Spleen (tissue), 11 donors: ENCODE measurements around the gene SPNS2. TPM values are rescaled to one million over a fixed set of nuclear protein-coding genes. Genes with fewer than 3 reads are reported as not detected.

ENCODE experiments used
- DNase-seq: peaks from one replicate; pipeline ENCODE4 v3.0.0-alpha.2; 2020
- H3K27ac ChIP-seq, 8 donors: fragments of 200-600 bp; sonication (generic) in 7 of 8; 1 replicate in 4 of 8; 2 replicates in 4 of 8; pipeline versions ENCODE4 v1.5.0 to v1.8.0; 2016 to 2021; ENCODE audit warnings: inconsistent platforms in 4 of 8, mild to moderate bottlenecking in 4 of 8, moderate library complexity in 1 of 8
- H3K27me3 ChIP-seq, 7 donors: fragments of 200-600 bp; sonication (generic) in 6 of 7; replicated peaks in 1 of 7; 1 replicate in 4 of 7; 2 replicates in 3 of 7; pipeline versions ENCODE4 v1.5.0 to v1.8.0; 2016 to 2021; ENCODE audit warnings: inconsistent platforms in 3 of 7, mild to moderate bottlenecking in 1 of 7
- H3K36me3 ChIP-seq, 6 donors: fragments of 200-600 bp; sonication (generic) in 5 of 6; 1 replicate in 4 of 6; 2 replicates in 2 of 6; pipeline versions ENCODE4 v1.5.0 to v1.8.0; 2016 to 2021; ENCODE audit warnings: inconsistent platforms in 2 of 6
- H3K4me1 ChIP-seq, 6 donors: fragments of 200-600 bp; sonication (generic) in 5 of 6; 1 replicate in 3 of 6; 2 replicates in 3 of 6; pipeline versions ENCODE4 v1.5.0 to v1.8.0; 2016 to 2021; ENCODE audit warnings: inconsistent platforms in 3 of 6
- H3K4me3 ChIP-seq, 8 donors: fragments of 200-600 bp; sonication (generic) in 7 of 8; 1 replicate in 4 of 8; 2 replicates in 4 of 8; pipeline versions ENCODE4 v1.5.0 to v1.8.0; 2016 to 2021; ENCODE audit warnings: inconsistent platforms in 4 of 8, mild to moderate bottlenecking in 4 of 8, moderate library complexity in 2 of 8
- H3K9me3 ChIP-seq, 8 donors: fragments of 200-600 bp; sonication (generic) in 7 of 8; 1 replicate in 4 of 8; 2 replicates in 4 of 8; pipeline versions ENCODE4 v1.5.0 to v1.8.0; 2016 to 2021; ENCODE audit warnings: inconsistent platforms in 4 of 8
- CTCF ChIP-seq, 11 experiments: fragments of 200-600 bp in 7 of 11; fragments of 450-650 bp in 4 of 11; sonication (generic) in 4 of 11; IDR thresholded peaks in 8 of 11; conservative IDR thresholded peaks in 3 of 11; 1 replicate in 7 of 11; 2 replicates in 4 of 11; pipeline versions ENCODE4 v1.4.0 to v1.8.0; 2016 to 2021; ENCODE audit warnings: antibody characterized with exemption in 11 of 11, inconsistent platforms in 4 of 11, mild to moderate bottlenecking in 1 of 11
- POLR2A ChIP-seq, 3 donors: fragments of 450-650 bp; IDR thresholded peaks; one replicate each; pipeline ENCODE4 v1.5.1; 2017; ENCODE audit warnings: antibody characterized with exemption in 3 of 3, mild to moderate bottlenecking in 1 of 3
- POLR2AphosphoS5 ChIP-seq, 3 donors: sonication (generic); formaldehyde crosslinking; IDR thresholded peaks; one replicate each; pipeline ENCODE4 v1.5.1; 2017; ENCODE audit warnings: antibody characterized with exemption in 3 of 3
- WGBS, 5 donors: extraction: QIAGEN DNeasy Blood & Tissue Kit in 3 of 5; methylation state at CpG; one replicate each; pipeline versions ENCODE4 v1.1.5 to v1.1.7; 2013 to 2018; 5-methylcytosine and 5-hydroxymethylcytosine counted together
- intact Hi-C: fragments of 100-400 bp; cut with DNase I; formaldehyde crosslinking; loops from one replicate; pipeline ENCODE4 v1.15.0; 2023; ENCODE audit warnings: low total_unique reads
- polyA plus RNA-seq, 3 donors: library from polyadenylated mRNA; stranded (reverse); fragments of 200-250 nt; gene quantifications; one replicate each; pipeline ENCODE4 v1.2.1, GENCODE V29; 2013
- total RNA-seq, 7 donors: library from RNA; depleted of rRNA in 3 of 7; stranded (reverse); fragments of >200 nt in 3 of 7; fragmentation: NEBNext Ultra II Directional in 4 of 7; extraction: Animal tissue kit (Norgen Biotek cat#: 25700) in 4 of 7; gene quantifications; one replicate each; pipeline versions ENCODE4 v1.1.0 to v1.2.1, GENCODE V29; 2016 to 2021
- donor health status: healthy with polysubstance abuse.
- donor health status: DM: no; HTN: no; CAD: no; lungs with moderate emphysema.
- donor health status: DM: no; HTN: no; CAD: no.
- donor health status: Bipolar disorder and iron deficiency.
- donor health status: healthy.
- donor health status: DM: no; HTN: no; CAD: no.
- donor health status: DM: yes; HTN: yes; CAD: no.

Gene SPNS2
- total and polyA plus RNA-seq, 10 donors = 8.1 to 53.5 (median 22.9) TPM

GRCh38 chr17:4549781-4550533 is 51.3 kb downstream of the SPNS2 start:
- Histone ChIP-seq H3K27ac (peak overlapping the region in 2 of 8 donors; percentile 0 to 40), H3K4me1 (peaks cover 11 to 29% (median 20%) of the 10 kb centered on the region in 6 donors), H3K4me3 (no peak overlapping the region), H3K9me3 (no peaks in the 10 kb centered on the region), H3K36me3 (peaks cover 3 to 92% (median 85%) of the 10 kb centered on the region in 6 donors), H3K27me3 (no peaks in the 10 kb centered on the region)
- peak in 2 of 3 donors; percentile 26 to 43 for TF ChIP-seq POLR2AphosphoS5 (IDR thresholded peaks at IDR 0.05)
- TF ChIP-seq POLR2A (IDR thresholded peaks at IDR 0.05) = no peak
- WGBS, 5 donors = 86 to 91% (median 87%) methylated on average over 15 to 25 of the region's 25 CpGs
- intact Hi-C loops = no loop called here
- DNase-seq = peak; percentile 74

- DNase-seq = peak; percentile 61
- Histone ChIP-seq H3K27ac (peak overlapping the region in 2 of 8 donors; percentile 0 to 40), H3K4me3 (no peak overlapping the region), H3K27me3 (no peaks in the 10 kb centered on the region), H3K9me3 (no peaks in the 10 kb centered on the region), H3K4me1 (peaks cover 11 to 34% (median 20%) of the 10 kb centered on the region in 6 donors), H3K36me3 (peaks cover 3 to 86% (median 80%) of the 10 kb centered on the region in 6 donors)
- TF ChIP-seq POLR2AphosphoS5 (IDR thresholded peaks at IDR 0.05) = no peak
- no peak for TF ChIP-seq POLR2A (IDR thresholded peaks at IDR 0.05)
- WGBS, 5 donors = 94 to 96% (median 95%) methylated on average over 16 of the region's 16 CpGs
- intact Hi-C loops = no loop called here
Measured at GRCh38 chr17:4550534-4551039, 51.9 kb downstream of the SPNS2 start.

GRCh38 chr17:4551141-4551540 is 52.5 kb downstream of the SPNS2 start:
- H3K27ac ChIP-seq = no peak overlapping the region
- H3K9me3 ChIP-seq = no peaks in the 10 kb centered on the region
- DNase-seq = peak; percentile 51
- H3K36me3 ChIP-seq = peaks cover 3 to 80% (median 75%) of the 10 kb centered on the region in 6 donors
- peaks cover 11 to 40% (median 25%) of the 10 kb centered on the region in 6 donors for H3K4me1 ChIP-seq
- H3K27me3 ChIP-seq = no peaks in the 10 kb centered on the region
- intact Hi-C loops = no loop called here
- no peak overlapping the region for H3K4me3 ChIP-seq
- TF ChIP-seq POLR2AphosphoS5 (IDR thresholded peaks at IDR 0.05) (no peak), POLR2A (IDR thresholded peaks at IDR 0.05) (no peak), CTCF (IDR thresholded peaks at IDR 0.05 in 8 of 11, conservative IDR thresholded peaks at IDR 0.05 in 3 of 11) (no peak)
- 83 to 94% (median 86%) methylated on average over 4 to 8 of the region's 8 CpGs for WGBS, 5 donors

GRCh38 chr17:4551796-4552525 is 53.3 kb downstream of the SPNS2 start:
- H3K27ac ChIP-seq = no peak overlapping the region
- TF ChIP-seq POLR2AphosphoS5 (IDR thresholded peaks at IDR 0.05) (no peak), CTCF (IDR thresholded peaks at IDR 0.05 in 8 of 11, conservative IDR thresholded peaks at IDR 0.05 in 3 of 11) (no peak), POLR2A (IDR thresholded peaks at IDR 0.05) (no peak)
- H3K27me3 ChIP-seq = no peaks in the 10 kb centered on the region
- intact Hi-C loops = no loop called here
- WGBS, 5 donors = 94 to 97% (median 95%) methylated on average over 17 to 27 of the region's 27 CpGs
- no peaks in the 10 kb centered on the region for H3K9me3 ChIP-seq
- peak; percentile 70 for DNase-seq
- peaks cover 3 to 72% (median 67%) of the 10 kb centered on the region in 6 donors for H3K36me3 ChIP-seq
- no peak overlapping the region for H3K4me3 ChIP-seq
- H3K4me1 ChIP-seq = peaks cover 11 to 44% (median 27%) of the 10 kb centered on the region in 6 donors
